C4-2B (cell line): ENCODE results near the gene KRTAP10-8.

ENCODE experiments used
- CTCF ChIP-seq: fragments of 450-650 bp; conservative IDR thresholded peaks from 2 replicates; pipeline ENCODE4 v1.5.1; 2017; ENCODE audit warnings: mild to moderate bottlenecking
- ZFX ChIP-seq: fragments of 450-650 bp; IDR thresholded peaks from 2 replicates; pipeline ENCODE4 v1.6.1; 2017

- TF ChIP-seq CTCF = no peak
- no peak for TF ChIP-seq ZFX
Measured at GRCh38 chr21:44649521-44650100, 37.7 kb downstream of the KRTAP10-8 start.
